K562 (cell line): ENCODE measurements around the gene NAP1L1. TPM values are rescaled to one million over a fixed set of nuclear protein-coding genes. Genes with fewer than 3 reads are reported as not detected.

ENCODE experiments used
- ATAC-seq: fragments of 200-7000 bp; cut with Tn5 transposase; 3 replicates; pipeline ENCODE4 v1.9.1; 2020; ENCODE audit warnings: moderate library complexity
- BruUV-seq: library from RNA; stranded (reverse); fragments of 400-500 nt; replicated peaks from 2 replicates; lab custom pipeline; 2021; lab: Mats Ljungman, UMichigan
- CTCF ChIA-PET: fragments of 300-600 bp; formaldehyde crosslinking; extraction: SDS; loops from one replicate; lab custom pipeline; 2021; ENCODE audit warnings: low intra/inter-chr PET ratio; lab: Yijun Ruan, JAX
- POLR2A ChIA-PET: fragments of 300-600, 350-650 bp; sonication (Branson Sonifier 250); formaldehyde crosslinking; extraction: SDS; loops from one replicate; lab custom pipeline; 2021; ENCODE audit warnings: antibody characterized with exemption, inconsistent platforms; lab: Yijun Ruan, JAX
- DNase-seq, 4 experiments: peaks; one replicate each; pipeline versions ENCODE4 v3.0.0 to v3.0.0-alpha.2; 2011 to 2018; ENCODE audit warnings: low spot score in 3 of 4, mixed read lengths in 3 of 4; ENCODE audit errors: extremely low read depth in 1 of 4
- FAIRE-seq: peaks from 2 replicates; lab custom pipeline; 2011; peaks lifted over from hg19 to GRCh38; lab: Jason Lieb, UNC
- H2AFZ ChIP-seq: 2 replicates; pipeline ENCODE4 v1.6.0; 2011; ENCODE audit warnings: low read depth, low read length, control low read depth, inconsistent platforms
- H3K27ac ChIP-seq: fragments of 200-600 bp; 3 replicates; pipeline ENCODE4 v1.8.0; 2011; ENCODE audit warnings: low read depth, mild to moderate bottlenecking, control low read depth, inconsistent platforms, low read length, moderate library complexity, mixed read lengths; ENCODE audit errors: extremely low read depth
- H3K27me3 ChIP-seq, 2 experiments: fragments of 300-600 bp in 1 of 2; 2 replicates in 1 of 2; 3 replicates in 1 of 2; pipeline versions ENCODE4 v1.6.0 to v1.8.0; 2011; ENCODE audit warnings: inconsistent platforms in 2 of 2, low read length in 2 of 2, mild to moderate bottlenecking in 1 of 2, mixed read lengths in 1 of 2, moderate library complexity in 1 of 2; ENCODE audit not compliant: control insufficient read depth in 2 of 2, insufficient read depth in 2 of 2
- H3K36me3 ChIP-seq: fragments of 300-600 bp; 3 replicates; pipeline ENCODE4 v1.8.0; 2011; ENCODE audit warnings: mild to moderate bottlenecking, low read length, inconsistent platforms; ENCODE audit not compliant: control insufficient read depth, insufficient read depth
- H3K4me1 ChIP-seq, 2 experiments: fragments of 200-600 bp in 1 of 2; replicated peaks in 1 of 2; 2 replicates in 1 of 2; 3 replicates in 1 of 2; pipeline versions ENCODE4 v1.5.1 to v1.8.0; 2011; ENCODE audit warnings: inconsistent platforms in 2 of 2, low read length in 2 of 2, mild to moderate bottlenecking in 1 of 2, mixed read lengths in 1 of 2, moderate library complexity in 1 of 2; ENCODE audit not compliant: control insufficient read depth in 2 of 2, insufficient read depth in 2 of 2
- H3K4me2 ChIP-seq: 2 replicates; pipeline ENCODE4 v1.6.1; 2011; ENCODE audit warnings: low read length, control low read depth, inconsistent platforms, mixed read lengths; ENCODE audit not compliant: insufficient read depth
- H3K4me3 ChIP-seq: fragments of 200-600 bp; sonication (generic), shearing (Covaris generic); 2 replicates; pipeline ENCODE4 v1.5.1; 2016; ENCODE audit warnings: control low read depth, inconsistent platforms
- H3K79me2 ChIP-seq: fragments of 200-600 bp; 3 replicates; pipeline ENCODE4 v1.8.0; 2011; ENCODE audit warnings: low read length, inconsistent platforms; ENCODE audit not compliant: control insufficient read depth, insufficient read depth
- H3K9ac ChIP-seq, 2 experiments: 2 replicates each; pipeline versions ENCODE4 v1.6.0 to v1.6.1; 2011; ENCODE audit warnings: low read depth in 2 of 2, low read length in 2 of 2, control low read depth in 1 of 2, inconsistent platforms in 1 of 2, mild to moderate bottlenecking in 1 of 2, mixed read lengths in 1 of 2; ENCODE audit not compliant: insufficient read depth in 1 of 2
- H3K9me1 ChIP-seq: one replicate; pipeline ENCODE4 v1.6.0; 2011; ENCODE audit warnings: inconsistent platforms, mild to moderate bottlenecking, low read length, moderate library complexity; ENCODE audit not compliant: control insufficient read depth, insufficient read depth
- H3K9me3 ChIP-seq: replicated peaks from 2 replicates; pipeline ENCODE4 v1.5.1; 2011; ENCODE audit warnings: low read depth, low read length, inconsistent platforms; ENCODE audit not compliant: control insufficient read depth, insufficient read depth
- H4K20me1 ChIP-seq: replicated peaks from 2 replicates; pipeline ENCODE4 v1.6.1; 2011; ENCODE audit warnings: low read length, inconsistent platforms, mixed read lengths; ENCODE audit not compliant: control insufficient read depth, insufficient read depth
- CEBPG ChIP-seq, 3 experiments: fragments of 200-800 bp in 1 of 3; sonication (Bioruptor generic) in 1 of 3; sonication (generic) in 1 of 3; formaldehyde crosslinking in 1 of 3; IDR thresholded peaks in 2 of 3; conservative IDR thresholded peaks in 1 of 3; 2 replicates each; pipeline versions ENCODE4 v1.6.1 to v1.8.0; 2016 to 2022; ENCODE audit warnings: missing compliant biosample characterization in 2 of 3, missing genetic modification characterization in 2 of 3, mild to moderate bottlenecking in 1 of 3, missing genetic modification reagents in 1 of 3
- CREB3L1 ChIP-seq: fragments of 450-650 bp; IDR thresholded peaks from 2 replicates; pipeline ENCODE4 v1.6.1; 2014; ENCODE audit warnings: low read depth, mild to moderate bottlenecking, moderate library complexity, borderline replicate concordance
- E2F4 ChIP-seq: sonication (generic); formaldehyde crosslinking; IDR thresholded peaks from 2 replicates; pipeline ENCODE4 v1.8.0; 2022; ENCODE audit warnings: mild to moderate bottlenecking, low read depth, missing genetic modification reagents
- ESRRB ChIP-seq: fragments of 250-450 bp; sonication (Bioruptor Pico); IDR thresholded peaks from 2 replicates; pipeline ENCODE4 v1.5.0; 2020; ENCODE audit warnings: mild to moderate bottlenecking, moderate library complexity, borderline replicate concordance
- KLF10 ChIP-seq: fragments of 250-450 bp; sonication (Bioruptor Pico); IDR thresholded peaks from 2 replicates; pipeline ENCODE4 v1.6.1; 2021; ENCODE audit warnings: matching md5 sums
- MXD1 ChIP-seq: fragments of 250-450 bp; sonication (Bioruptor Pico); IDR thresholded peaks from 2 replicates; pipeline ENCODE4 v1.8.0; 2021; ENCODE audit warnings: borderline replicate concordance, mild to moderate bottlenecking, moderate library complexity; ENCODE audit not compliant: poor library complexity, severe bottlenecking
- RUNX1 ChIP-seq: sonication (generic); IDR thresholded peaks from 2 replicates; pipeline ENCODE4 v1.6.1; 2016; ENCODE audit warnings: antibody characterized with exemption, low read depth
- XRCC5 ChIP-seq: fragments of 200-400 bp; formaldehyde crosslinking; IDR thresholded peaks from 2 replicates; pipeline ENCODE4 v1.6.1; 2017; ENCODE audit warnings: low read depth, mild to moderate bottlenecking, low read length
- ZNF263 ChIP-seq: sonication (generic); formaldehyde crosslinking; IDR thresholded peaks from 2 replicates; pipeline ENCODE4 v1.8.0; 2022; ENCODE audit warnings: mild to moderate bottlenecking, missing genetic modification reagents, borderline replicate concordance
- ZNF41 ChIP-seq: fragments of 250-450 bp; sonication (Bioruptor Pico); conservative IDR thresholded peaks from 2 replicates; pipeline ENCODE4 v1.4.0; 2020; ENCODE audit warnings: mild to moderate bottlenecking
- ZNF584 ChIP-seq: fragments of 200-800 bp; sonication (Bioruptor generic); IDR thresholded peaks from 2 replicates; pipeline ENCODE4 v1.6.1; 2016; ENCODE audit warnings: low read depth, mild to moderate bottlenecking, missing genetic modification characterization, missing compliant biosample characterization
- WGBS: fragments of 100-300 bp; shearing (Covaris generic); methylation state at CpG from one replicate; pipeline ENCODE4 v1.1.6; 2016; ENCODE audit warnings: low coverage, mixed read lengths; ENCODE audit not compliant: insufficient coverage; ENCODE audit errors: missing lambda C conversion rate; 5-methylcytosine and 5-hydroxymethylcytosine counted together
- in situ Hi-C: fragments of 300-500 bp; cut with MboI; formaldehyde crosslinking; loops from 4 replicates; pipeline ENCODE4 v1.15.0; 2018; ENCODE audit warnings: inconsistent platforms, mixed read lengths
- intact Hi-C: fragments of 100-400 bp; cut with micrococcal nuclease; formaldehyde crosslinking; loops from 2 replicates; pipeline ENCODE4 v1.14.2; 2022
- polyA plus RNA-seq, 8 experiments: library from polyadenylated mRNA; depleted of rRNA in 4 of 8; stranded (reverse) in 5 of 8; unstranded in 3 of 8; fragments of >200 nt; fragmentation: Nextera tagmentation in 2 of 8; fragmentation: Illumina TruSeq in 1 of 8; extraction: Ambion mirVana in 2 of 8; extraction: Trizol in 1 of 8; gene quantifications; 2 replicates each; pipeline versions ENCODE4 v1.2.1 to v1.2.3, GENCODE V29; 2011 to 2014; ENCODE audit warnings: inconsistent platforms in 1 of 8, missing spikeins in 1 of 8
- total RNA-seq, 7 experiments: library from RNA; depleted of rRNA in 6 of 7; stranded (reverse); fragments of >200 nt in 6 of 7; fragmentation: Illumina TruSeq in 2 of 7; extraction: Trizol in 2 of 7; gene quantifications; 2 replicates each; pipeline versions ENCODE4 v1.2.1 to v1.2.3, GENCODE V29; 2011 to 2021; ENCODE audit warnings: low replicate concordance in 1 of 7

The NAP1L1 gene
- total and polyA plus RNA-seq, 9 of the 15 experiments (the other 6 are each of a cell fraction or from before 2014, with no cell fraction given): 287 to 747 (median 450) TPM

DNA sequence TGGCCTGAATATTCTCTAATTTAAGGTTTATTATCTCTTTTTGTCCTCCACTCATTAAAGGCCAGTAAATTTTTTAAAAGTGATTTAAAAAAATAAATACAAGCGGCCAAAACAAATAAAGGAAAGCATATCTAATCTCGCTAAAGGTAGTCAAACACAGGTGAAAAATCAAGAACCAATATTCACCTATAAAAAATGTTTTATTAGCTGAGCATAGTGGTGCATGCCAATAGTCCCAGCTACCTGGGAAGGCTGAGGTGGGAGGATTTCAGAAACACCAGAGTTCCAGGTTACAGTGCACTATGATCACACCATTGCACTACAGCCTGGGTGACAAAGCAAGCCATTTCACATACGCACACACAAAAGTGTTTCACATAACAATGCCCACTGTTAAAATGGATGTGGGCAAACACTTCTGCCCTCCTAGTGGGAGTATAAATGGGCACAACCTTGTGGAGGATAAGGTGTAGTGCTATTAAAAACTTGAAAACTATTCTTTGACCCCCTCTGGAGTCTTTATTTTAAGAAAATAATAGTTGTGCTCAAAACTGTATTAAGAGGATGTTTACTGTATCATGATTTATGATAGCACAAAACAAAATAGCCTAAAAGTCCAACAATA, 32.7 kb upstream of the NAP1L1 start:
- DNase-seq (no peak), FAIRE-seq (no peak), ATAC-seq (no peak)
- no peak overlapping the region for H2AFZ ChIP-seq
- H4K20me1 ChIP-seq: no peaks in the 10 kb centered on the region
- no peaks in the 10 kb centered on the region for H3K27me3 ChIP-seq
- no peak overlapping the region for H3K27ac ChIP-seq
- H3K4me1 ChIP-seq: peaks cover 14 to 33% of the 10 kb centered on the region in 2 experiments; a peak in 4 of 5 replicates
- 89% methylated on average over 3 of the region's 3 CpGs for WGBS
- no peak overlapping the region for H3K9ac ChIP-seq
- no TSS peak for BruUV-seq
- H3K79me2 ChIP-seq: no peaks in the 10 kb centered on the region
- no peak overlapping the region for H3K4me3 ChIP-seq
- H3K4me2 ChIP-seq: no peak overlapping the region
- H3K9me3 ChIP-seq: no peaks in the 10 kb centered on the region; the same call in 1 of the 2 replicates
- H3K36me3 ChIP-seq: no peaks in the 10 kb centered on the region
- in situ Hi-C loops (no loop called here), intact Hi-C loops (no loop called here)
- CTCF ChIA-PET: no interaction called here
- POLR2A ChIA-PET: no interaction called here
- H3K9me1 ChIP-seq: no peaks in the 10 kb centered on the region
- no peak for TF ChIP-seq RUNX1
- TF ChIP-seq CREB3L1: no peak
- no peak for TF ChIP-seq MXD1
- TF ChIP-seq ZNF41: no peak
- no peak for TF ChIP-seq ZNF584 (CRISPR knock-in tag)
- no peak for TF ChIP-seq KLF10 (CRISPR knock-in tag)
- TF ChIP-seq CEBPG (CRISPR knock-in tag; IDR thresholded peaks at IDR 0.05): no peak
- TF ChIP-seq CEBPG (tag; conservative IDR thresholded peaks at IDR 0.05 in 1 of 2, IDR thresholded peaks at IDR 0.05 in 1 of 2): no peak
- no peak for TF ChIP-seq E2F4 (CRISPR knock-in tag)
- no peak for TF ChIP-seq XRCC5
- TF ChIP-seq ESRRB (CRISPR knock-in tag): no peak
- no peak for TF ChIP-seq ZNF263
